HFFc6 (cell line): ENCODE results near the gene SLCO4A1. TPM values are rescaled to one million over a fixed set of nuclear protein-coding genes. Genes with fewer than 3 reads are reported as not detected.

Source experiments
- DNase-seq: peaks from one replicate; pipeline ENCODE4 v3.0.0-alpha.2; 2018
- H3K27ac Mint-ChIP-seq: 2 replicates; pipeline ENCODE4 v1.8.0; 2020; ENCODE audit warnings: mild to moderate bottlenecking, mixed read lengths
- H3K27me3 Mint-ChIP-seq: 2 replicates; pipeline ENCODE4 v1.8.0; 2021; ENCODE audit warnings: mild to moderate bottlenecking, moderate library complexity, mixed read lengths; ENCODE audit not compliant: insufficient read depth
- H3K36me3 Mint-ChIP-seq: 2 replicates; pipeline ENCODE4 v1.8.0; 2021; ENCODE audit warnings: low read depth, mixed read lengths
- H3K4me1 Mint-ChIP-seq: 2 replicates; pipeline ENCODE4 v1.8.0; 2020; ENCODE audit warnings: low read depth, mixed read lengths
- H3K4me3 Mint-ChIP-seq: 2 replicates; pipeline ENCODE4 v1.8.0; 2020; ENCODE audit warnings: mild to moderate bottlenecking, moderate library complexity, mixed read lengths
- H3K9me3 Mint-ChIP-seq: 2 replicates; pipeline ENCODE4 v1.8.0; 2020; ENCODE audit warnings: mild to moderate bottlenecking, mixed read lengths
- CTCF ChIP-seq: fragments of 200-600 bp; sonication (generic); IDR thresholded peaks from 2 replicates; pipeline ENCODE4 v1.5.0; 2021; ENCODE audit warnings: antibody characterized with exemption, mild to moderate bottlenecking
- total RNA-seq, 6 experiments: library from RNA; stranded (reverse); fragmentation: NEBNext Ultra II Directional; extraction: Animal tissue kit (Norgen Biotek cat#: 25700); gene quantifications; 2 replicates in 1 of 6; 3 replicates in 5 of 6; pipeline ENCODE4 v1.2.3, GENCODE V29; 2021

SLCO4A1 gene
- total RNA-seq, 6 experiments from 2014 or later = 2.7 to 6.5 (median 3.4) TPM

DNA sequence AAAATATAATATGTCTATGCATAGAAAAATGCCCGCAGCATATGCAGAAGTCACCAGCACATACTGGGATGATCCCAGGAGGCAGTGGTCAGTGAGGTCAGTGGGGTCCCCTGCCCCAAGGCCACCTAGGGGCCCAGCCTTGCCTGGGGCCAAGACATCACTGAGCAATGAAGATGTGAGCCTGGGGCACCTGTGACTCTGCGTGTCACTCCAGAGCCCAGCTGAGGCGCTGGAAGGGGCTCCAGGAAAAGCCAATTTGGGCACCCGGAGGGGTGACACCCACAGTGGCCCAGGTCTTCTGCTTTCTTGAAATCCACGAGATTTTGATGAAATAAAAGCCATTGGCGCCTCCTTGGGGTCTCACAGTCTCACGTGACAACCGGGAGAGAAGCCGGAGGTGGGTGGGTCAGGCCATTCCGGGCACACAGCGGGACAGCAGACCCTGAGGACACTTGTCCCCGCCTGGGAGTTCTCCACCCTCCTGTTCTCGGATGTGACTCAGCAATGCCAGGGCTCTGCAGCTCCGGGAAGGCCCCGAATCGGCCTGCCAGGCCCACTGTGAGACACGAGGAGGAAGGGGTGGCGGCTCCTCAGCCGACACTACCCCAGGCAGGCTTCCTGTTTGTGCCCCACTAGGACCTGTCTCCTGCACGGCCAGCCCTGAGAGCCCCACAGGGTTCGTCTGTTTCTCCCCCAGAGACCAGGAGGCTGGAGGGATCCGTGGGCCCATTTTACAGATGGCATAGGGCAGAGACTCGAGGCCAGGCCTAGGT lies 24.4 kb upstream of the SLCO4A1 start:
- Mint-ChIP-seq H3K27me3 (no peaks in the 10 kb centered on the region; the same call in none of the 2 replicates), H3K27ac (no peak overlapping the region; the same call in 1 of the 2 replicates), H3K9me3 (no peaks in the 10 kb centered on the region), H3K36me3 (no peaks in the 10 kb centered on the region), H3K4me1 (peaks cover 25% of the 10 kb centered on the region), H3K4me3 (no peak overlapping the region)
- no peak for DNase-seq
- no peak for TF ChIP-seq CTCF

DNA sequence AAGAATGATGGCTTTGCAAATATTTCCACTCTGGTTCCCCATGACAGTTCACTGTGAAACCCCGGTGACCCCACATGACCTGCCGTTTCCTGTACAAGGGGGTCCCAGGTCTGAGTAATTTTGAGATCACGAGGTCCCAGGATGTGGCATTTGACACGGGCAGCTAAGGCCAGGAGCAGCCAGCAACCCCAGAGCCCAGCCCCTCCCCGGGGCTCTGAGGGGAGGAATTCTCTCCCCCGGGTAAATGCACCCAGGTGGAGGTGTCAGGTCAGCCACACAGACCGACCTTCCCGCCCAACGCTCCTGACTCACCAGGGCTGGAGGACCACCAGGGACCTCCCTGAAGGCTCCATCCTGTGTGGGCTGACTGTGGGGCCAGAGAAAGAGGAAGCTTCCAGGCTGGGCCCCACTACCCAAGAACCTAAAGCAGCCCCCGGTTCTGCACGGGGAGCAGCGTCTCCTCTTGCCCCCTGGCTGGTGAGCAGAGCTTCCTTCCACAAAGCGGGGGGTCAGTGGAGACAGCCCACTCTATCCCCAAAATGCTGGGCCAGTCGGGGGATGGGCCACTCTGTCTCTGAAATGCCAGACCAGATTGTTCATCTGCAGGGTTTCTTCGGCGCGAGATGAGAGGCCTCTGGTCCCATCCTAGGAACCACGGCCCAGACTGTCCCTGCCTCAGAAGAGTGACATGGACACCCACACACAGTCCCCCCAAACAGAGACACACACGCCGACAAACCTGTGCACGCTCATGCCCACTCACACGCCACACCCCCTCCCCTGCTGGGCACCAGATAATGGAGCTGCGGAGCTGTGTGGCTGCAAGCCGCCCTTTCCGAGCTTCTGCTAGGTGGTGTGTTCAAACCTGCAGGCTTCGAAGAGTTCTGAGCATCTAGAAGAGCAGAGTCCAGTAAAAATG lies 23.4 kb upstream of the SLCO4A1 start:
- Mint-ChIP-seq H3K36me3 (no peaks in the 10 kb centered on the region), H3K4me3 (no peak overlapping the region), H3K4me1 (peaks cover 28% of the 10 kb centered on the region), H3K9me3 (no peaks in the 10 kb centered on the region), H3K27me3 (no peaks in the 10 kb centered on the region; the same call in 1 of the 2 replicates), H3K27ac (no peak overlapping the region; the same call in 1 of the 2 replicates)
- no peak for TF ChIP-seq CTCF
- no peak for DNase-seq

DNA sequence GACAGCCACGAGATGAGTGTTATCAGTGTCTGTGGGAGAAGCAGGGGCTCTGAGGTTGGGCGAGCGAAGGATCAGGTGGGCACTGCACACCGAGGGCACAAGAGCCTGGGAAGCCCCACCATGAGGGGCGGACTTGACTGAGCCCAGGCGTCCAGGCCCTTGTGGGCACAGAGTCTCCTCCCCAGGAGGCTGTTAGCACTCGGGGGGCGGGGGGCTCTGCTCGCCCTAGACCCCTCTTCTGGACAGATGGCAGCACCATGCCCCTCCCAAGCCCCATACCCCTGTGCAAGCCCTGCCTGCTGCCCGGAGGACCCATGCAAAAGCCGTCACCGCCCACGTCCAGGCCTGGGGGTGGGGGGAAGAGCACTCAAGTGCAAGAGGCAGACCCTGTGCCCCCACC lies 21.7 kb upstream of the SLCO4A1 start:
- no peak overlapping the region for H3K4me3 Mint-ChIP-seq
- DNase-seq = no peak
- peaks cover 33% of the 10 kb centered on the region for H3K4me1 Mint-ChIP-seq
- H3K36me3 Mint-ChIP-seq = no peaks in the 10 kb centered on the region
- no peaks in the 10 kb centered on the region for H3K9me3 Mint-ChIP-seq
- no peaks in the 10 kb centered on the region; the same call in 1 of the 2 replicates for H3K27me3 Mint-ChIP-seq
- TF ChIP-seq CTCF = no peak
- no peak overlapping the region for H3K27ac Mint-ChIP-seq

GRCh38 chr20:62621251-62622110 lies 20.8 kb upstream of the SLCO4A1 start:
- H3K4me3 Mint-ChIP-seq = no peak overlapping the region
- DNase-seq = no peak
- H3K27me3 Mint-ChIP-seq = no peaks in the 10 kb centered on the region; the same call in 1 of the 2 replicates
- TF ChIP-seq CTCF = no peak
- H3K9me3 Mint-ChIP-seq = no peaks in the 10 kb centered on the region
- peaks cover 33% of the 10 kb centered on the region for H3K4me1 Mint-ChIP-seq
- no peaks in the 10 kb centered on the region for H3K36me3 Mint-ChIP-seq
- peak overlapping the region; percentile 26; the same call in 1 of the 2 replicates for H3K27ac Mint-ChIP-seq
